ENCODE data around the gene EPB41L1.
A peak's percentile ranks its signal among the peaks of the same experiment; 100 is the strongest.
"Not testable (repeated sequence)": the region's sequence is repeated elsewhere in the genome, so short reads cannot be mapped to it uniquely, and the experiment has no call there.

EPB41L1 gene

GRCh38 chr20:36126836-36127527 lies 27.6 kb upstream of the EPB41L1 start:
- DNase-seq, result no peak

GRCh38 chr20:36128463-36129159 lies 25.9 kb upstream of the EPB41L1 start:
- DNase-seq, result peak; percentile 52

GRCh38 chr20:36129160-36129543 lies 25.4 kb upstream of the EPB41L1 start:
- DNase-seq, result no peak

- no peak for DNase-seq
These were observed 24.1 kb upstream of the EPB41L1 start for GRCh38 chr20:36130390-36130789.

- no peak for DNase-seq
These were observed 21.7 kb upstream of the EPB41L1 start for GRCh38 chr20:36132802-36133211.

GRCh38 chr20:36133821-36134220 lies 20.7 kb upstream of the EPB41L1 start:
- DNase-seq, result no peak

GRCh38 chr20:36135159-36135558 lies 19.4 kb upstream of the EPB41L1 start:
- DNase-seq, result no peak

- DNase-seq, result no peak
These were observed 18.7 kb upstream of the EPB41L1 start for GRCh38 chr20:36135821-36136220.

GRCh38 chr20:36137313-36137712 lies 17.2 kb upstream of the EPB41L1 start:
- DNase-seq, result not testable (repeated sequence)

- DNase-seq, result no peak
These were observed 13.2 kb upstream of the EPB41L1 start for GRCh38 chr20:36141310-36141709.

GRCh38 chr20:36144336-36144735 lies 10.2 kb upstream of the EPB41L1 start:
- DNase-seq, result no peak

GRCh38 chr20:36145877-36146707 lies 8.4 kb upstream of the EPB41L1 start:
- no peak for DNase-seq

GRCh38 chr20:36147690-36148089 lies 6.8 kb upstream of the EPB41L1 start:
- DNase-seq, result peak; percentile 34

- no peak for DNase-seq
These were observed 6.1 kb upstream of the EPB41L1 start for GRCh38 chr20:36148439-36148838.

GRCh38 chr20:36149012-36149411 lies 5.5 kb upstream of the EPB41L1 start:
- DNase-seq, result no peak

- no peak for DNase-seq
These were observed 5.1 kb upstream of the EPB41L1 start for GRCh38 chr20:36149469-36149868.

GRCh38 chr20:36150489-36150846 lies 4.1 kb upstream of the EPB41L1 start:
- no peak for DNase-seq

GRCh38 chr20:36150847-36151539 lies 3.5 kb upstream of the EPB41L1 start:
- peak; percentile 17 for DNase-seq

- no peak for DNase-seq
These were observed 2.3 kb upstream of the EPB41L1 start for GRCh38 chr20:36152261-36152660.

GRCh38 chr20:36153204-36153603 lies 1.3 kb upstream of the EPB41L1 start:
- DNase-seq, result no peak

- peak; percentile 76 for DNase-seq
These were observed 522 bp upstream of the EPB41L1 start for GRCh38 chr20:36153736-36154699.

- no peak for DNase-seq
These were observed 1.1 kb downstream of the EPB41L1 start for GRCh38 chr20:36155629-36155971.

Data from fibroblast of skin of right biceps (primary cell).